Activated CD8-positive, alpha-beta T cell treated with anti-CD3 and anti-CD28 coated beads for 36 hours (primary cell): Measurements from ENCODE around the gene FHAD1. TPM values are rescaled to one million over a fixed set of nuclear protein-coding genes. Genes with fewer than 3 reads are reported as not detected.

Experiments
- ATAC-seq: fragments of 200-7000 bp; cut with Tn5 transposase; one replicate; pipeline ENCODE4 v1.10.0; 2021; ENCODE audit warnings: mild to moderate bottlenecking, moderate library complexity
- CTCF ChIA-PET: fragments of 350-600 bp; sonication (Branson Sonifier 250); formaldehyde crosslinking; loops from one replicate; lab custom pipeline; 2021; ENCODE audit warnings: antibody characterized with exemption; lab: Charles Lee
- POLR2A ChIA-PET: fragments of 350-600 bp; sonication (Branson Sonifier 250); formaldehyde crosslinking; loops from one replicate; lab custom pipeline; 2021; ENCODE audit warnings: antibody characterized with exemption; lab: Charles Lee
- DNase-seq: peaks from one replicate; pipeline ENCODE4 v3.0.0-alpha.2; 2020
- H3K27ac Mint-ChIP-seq: one replicate; pipeline ENCODE4 v1.8.0; 2021; ENCODE audit warnings: mild to moderate bottlenecking, mixed read lengths
- H3K27me3 Mint-ChIP-seq: one replicate; pipeline ENCODE4 v1.8.0; 2021; ENCODE audit warnings: mixed read lengths
- H3K36me3 Mint-ChIP-seq: one replicate; pipeline ENCODE4 v1.8.0; 2021; ENCODE audit warnings: low read depth, mixed read lengths
- H3K4me1 Mint-ChIP-seq: one replicate; pipeline ENCODE4 v1.8.0; 2021; ENCODE audit warnings: low read depth, mixed read lengths
- H3K4me3 Mint-ChIP-seq: one replicate; pipeline ENCODE4 v1.8.0; 2021; ENCODE audit warnings: mild to moderate bottlenecking, moderate library complexity, mixed read lengths
- H3K9me3 Mint-ChIP-seq: one replicate; pipeline ENCODE4 v1.8.0; 2021; ENCODE audit warnings: mixed read lengths
- intact Hi-C: fragments of 100-400 bp; cut with micrococcal nuclease; formaldehyde crosslinking; loops from one replicate; pipeline ENCODE4 v1.10.0; 2022
- total RNA-seq, 2 experiments: library from RNA; stranded (reverse); gene quantifications; one replicate each; pipeline ENCODE4 v1.2.3, GENCODE V29; 2021
- TF ChIP-seq, protein P1 (sequence below): fragments of 200-600 bp; IDR thresholded peaks from one replicate; pipeline ENCODE4 v1.8.0; 2022; ENCODE audit warnings: antibody characterized with exemption, mild to moderate bottlenecking

FHAD1 gene
- total RNA-seq, 2 experiments from 2014 or later = 0.07 to 0.16 TPM

- H3K36me3 Mint-ChIP-seq = no peaks in the 10 kb centered on the region
- DNase-seq = no peak
- CTCF ChIA-PET = interaction anchor here (1.1 kb wide), 1 partner anchor 103 kb away, joined by 3 read pairs; no protein-coding TSS in a partner anchor
These were observed 81.5 kb downstream of the FHAD1 start for GRCh38 chr1:15328351-15329103.

DNA sequence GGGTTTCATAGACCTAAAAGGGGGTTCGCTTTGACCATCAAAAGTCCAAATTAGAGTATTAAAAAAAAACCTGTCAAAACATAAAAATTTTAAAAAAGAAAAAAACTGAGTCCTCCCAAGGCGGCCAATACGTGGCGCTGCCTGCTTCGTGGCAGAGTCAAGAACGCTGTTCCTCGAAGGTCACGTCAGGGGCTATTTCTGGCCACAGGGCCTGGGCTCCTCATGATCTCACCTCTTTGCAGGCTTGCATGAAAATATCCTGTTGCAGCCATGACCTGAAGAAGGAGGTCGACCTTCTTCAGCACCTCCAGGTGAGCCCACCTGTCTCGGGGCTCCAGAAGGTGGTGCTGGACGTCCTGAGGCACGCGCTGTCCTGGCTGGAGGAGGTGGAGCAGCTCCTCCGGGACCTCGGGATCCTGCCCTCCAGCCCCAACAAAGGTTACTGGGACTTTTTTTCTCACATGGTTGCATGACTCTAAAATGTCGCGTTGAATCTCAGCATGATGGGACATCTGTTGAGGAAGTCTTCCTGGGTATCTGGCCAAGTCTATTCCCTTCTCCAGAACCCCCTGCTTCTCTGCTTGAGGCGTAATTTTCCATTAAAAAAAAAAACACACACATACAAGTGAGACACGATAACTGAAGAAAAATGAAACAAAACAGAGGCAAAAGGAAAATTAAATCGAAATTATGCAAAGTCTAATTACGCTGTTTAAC is 82.2 kb downstream of the FHAD1 start:
- TF ChIP-seq, protein P1, sequence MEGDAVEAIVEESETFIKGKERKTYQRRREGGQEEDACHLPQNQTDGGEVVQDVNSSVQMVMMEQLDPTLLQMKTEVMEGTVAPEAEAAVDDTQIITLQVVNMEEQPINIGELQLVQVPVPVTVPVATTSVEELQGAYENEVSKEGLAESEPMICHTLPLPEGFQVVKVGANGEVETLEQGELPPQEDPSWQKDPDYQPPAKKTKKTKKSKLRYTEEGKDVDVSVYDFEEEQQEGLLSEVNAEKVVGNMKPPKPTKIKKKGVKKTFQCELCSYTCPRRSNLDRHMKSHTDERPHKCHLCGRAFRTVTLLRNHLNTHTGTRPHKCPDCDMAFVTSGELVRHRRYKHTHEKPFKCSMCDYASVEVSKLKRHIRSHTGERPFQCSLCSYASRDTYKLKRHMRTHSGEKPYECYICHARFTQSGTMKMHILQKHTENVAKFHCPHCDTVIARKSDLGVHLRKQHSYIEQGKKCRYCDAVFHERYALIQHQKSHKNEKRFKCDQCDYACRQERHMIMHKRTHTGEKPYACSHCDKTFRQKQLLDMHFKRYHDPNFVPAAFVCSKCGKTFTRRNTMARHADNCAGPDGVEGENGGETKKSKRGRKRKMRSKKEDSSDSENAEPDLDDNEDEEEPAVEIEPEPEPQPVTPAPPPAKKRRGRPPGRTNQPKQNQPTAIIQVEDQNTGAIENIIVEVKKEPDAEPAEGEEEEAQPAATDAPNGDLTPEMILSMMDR = peak; percentile 48
- Mint-ChIP-seq H3K27ac (no peak overlapping the region), H3K4me1 (no peaks in the 10 kb centered on the region), H3K36me3 (no peaks in the 10 kb centered on the region), H3K9me3 (no peaks in the 10 kb centered on the region), H3K4me3 (no peak overlapping the region), H3K27me3 (peaks cover 4% of the 10 kb centered on the region)
- peak; percentile 31 for DNase-seq
- ChIA-PET CTCF (no interaction called here), POLR2A (interaction anchor here (1.0 kb wide), 1 partner anchor 22 kb away, joined by 3 read pairs; no protein-coding TSS in a partner anchor)
- intact Hi-C loops = no loop called here
- ATAC-seq = peak; percentile 55

More at GRCh38 chr1:15328351-15329103, 81.5 kb downstream of the FHAD1 start:
- Mint-ChIP-seq H3K9me3 (no peaks in the 10 kb centered on the region), H3K4me1 (peaks cover 2% of the 10 kb centered on the region), H3K27me3 (peaks cover 5% of the 10 kb centered on the region), H3K27ac (no peak overlapping the region), H3K4me3 (no peak overlapping the region)
- intact Hi-C loops = no loop called here
- POLR2A ChIA-PET = interaction anchor here (1.0 kb wide), 1 partner anchor 23 kb away, joined by 3 read pairs; no protein-coding TSS in a partner anchor
- TF ChIP-seq, protein P1 = no peak
- no peak for ATAC-seq

GRCh38 chr1:15330028-15330427 is 83.0 kb downstream of the FHAD1 start:
- Mint-ChIP-seq H3K27me3 (peaks cover 6% of the 10 kb centered on the region), H3K9me3 (no peaks in the 10 kb centered on the region), H3K36me3 (no peaks in the 10 kb centered on the region), H3K4me3 (no peak overlapping the region), H3K4me1 (no peaks in the 10 kb centered on the region), H3K27ac (no peak overlapping the region)
- intact Hi-C loops = no loop called here
- DNase-seq = no peak
- ChIA-PET POLR2A (interaction anchor here (0.7 kb wide), 1 partner anchor 99 kb away, joined by 3 read pairs; no protein-coding TSS in a partner anchor), CTCF (no interaction called here)
- TF ChIP-seq, protein P1 = no peak
- no peak for ATAC-seq

GRCh38 chr1:15331180-15331579 is 84.2 kb downstream of the FHAD1 start:
- POLR2A ChIA-PET = no interaction called here

More at GRCh38 chr1:15331180-15331579, 84.2 kb downstream of the FHAD1 start:
- DNase-seq (no peak), ATAC-seq (no peak)
- Mint-ChIP-seq H3K27ac (no peak overlapping the region), H3K27me3 (peaks cover 7% of the 10 kb centered on the region), H3K4me3 (no peak overlapping the region), H3K36me3 (no peaks in the 10 kb centered on the region), H3K9me3 (no peaks in the 10 kb centered on the region), H3K4me1 (no peaks in the 10 kb centered on the region)
- intact Hi-C loops = no loop called here
- TF ChIP-seq, protein P1 = no peak
- CTCF ChIA-PET = interaction anchor here (1.0 to 3.7 kb wide), 2 partner anchors 7 to 101 kb away, joined by 3 to 26 read pairs; no protein-coding TSS in a partner anchor
